Endothelial cell of hepatic sinusoid (primary cell): ENCODE results near the gene FAM168A.

Experiments used
- in situ Hi-C: cut with HindIII; loops from 2 replicates; pipeline ENCODE4 v1.10.0; 2017; ENCODE audit warnings: low sequenced_read_pairs

The FAM168A gene

DNA sequence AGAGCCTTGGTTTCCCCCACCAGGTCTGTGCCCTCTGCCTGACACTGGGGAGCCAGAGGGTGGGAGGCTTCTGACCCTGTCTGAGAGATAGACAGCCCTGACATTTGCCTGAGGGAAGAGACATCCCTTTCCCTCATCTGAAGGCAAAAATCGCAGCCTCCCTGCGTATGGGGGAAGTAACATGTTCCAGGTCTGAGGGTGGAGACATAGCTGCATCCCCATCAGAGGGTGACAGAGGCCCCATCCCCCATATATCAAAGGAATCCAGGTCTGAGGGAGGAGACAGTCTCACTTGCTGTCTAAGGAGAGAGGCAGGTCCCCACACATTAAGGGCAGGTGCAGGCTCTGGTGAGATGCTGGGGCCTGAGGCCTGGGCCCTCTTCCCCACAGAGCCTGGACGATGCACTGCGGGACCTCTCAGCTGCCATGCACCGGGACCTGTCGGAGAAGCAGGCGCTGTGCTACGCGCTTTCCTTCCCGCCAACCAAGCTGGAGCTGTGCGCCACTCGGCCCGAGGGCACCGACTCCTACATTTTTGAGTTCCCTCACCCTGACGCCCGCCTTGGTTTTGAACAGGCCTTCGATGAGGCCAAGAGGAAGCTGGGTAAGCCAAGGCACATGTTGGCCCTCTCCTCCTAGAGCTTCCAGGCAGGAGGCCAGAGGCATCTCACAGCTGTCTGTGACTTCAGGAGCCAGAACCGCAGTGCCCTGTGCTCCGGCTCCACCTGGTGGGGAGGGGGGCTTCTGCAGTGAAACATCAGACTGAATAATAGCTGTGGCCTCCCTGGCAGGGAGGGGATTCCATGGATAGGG lies 237.8 kb downstream of the FAM168A start:
- in situ Hi-C loops = no loop called here

DNA sequence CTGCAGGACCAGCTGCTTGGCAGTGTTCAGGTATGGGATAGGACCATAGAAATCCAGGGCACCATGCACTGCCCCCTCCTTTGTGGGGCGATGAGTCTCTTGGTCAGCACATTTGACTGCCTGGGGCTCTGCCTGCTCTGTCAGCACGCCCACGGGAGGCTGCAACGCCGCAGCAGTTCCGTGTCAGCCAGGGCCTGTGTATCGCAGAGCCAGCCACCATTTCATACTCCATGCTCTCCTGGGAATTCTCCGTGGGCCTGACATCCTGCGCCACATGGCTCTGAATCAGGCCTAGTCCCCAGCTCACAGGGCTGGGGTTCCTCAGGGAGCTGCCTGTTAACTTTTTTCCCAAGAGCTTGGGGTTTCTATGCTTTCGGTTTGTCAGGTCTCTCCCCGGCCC lies 238.6 kb downstream of the FAM168A start:
- in situ Hi-C loops = no loop called here

DNA sequence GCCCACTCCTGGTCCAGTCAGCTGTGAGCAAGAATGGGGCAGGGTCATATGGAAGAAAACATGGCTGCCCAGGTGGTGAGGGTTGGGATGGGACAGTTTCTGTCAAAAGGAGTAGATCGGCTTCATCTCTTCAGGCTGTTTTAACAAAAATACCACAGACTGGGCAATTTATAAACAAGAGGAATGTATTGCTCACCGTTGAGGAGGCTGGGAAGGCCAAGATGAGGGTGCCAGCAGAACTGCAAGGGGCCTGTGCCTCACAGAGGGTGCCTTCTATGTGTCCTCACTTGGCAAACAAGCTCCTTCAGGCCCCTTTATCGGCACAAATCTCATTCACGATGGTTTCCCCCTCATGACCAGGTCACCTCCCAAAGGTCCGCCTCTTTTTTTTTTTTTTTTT lies 239.8 kb downstream of the FAM168A start:
- in situ Hi-C loops = no loop called here

GRCh38 chr11:73356979-73357860 lies 240.7 kb downstream of the FAM168A start:
- in situ Hi-C loops = no loop called here

- in situ Hi-C loops = no loop called here
These were observed 242.8 kb downstream of the FAM168A start for GRCh38 chr11:73355109-73355508.

DNA sequence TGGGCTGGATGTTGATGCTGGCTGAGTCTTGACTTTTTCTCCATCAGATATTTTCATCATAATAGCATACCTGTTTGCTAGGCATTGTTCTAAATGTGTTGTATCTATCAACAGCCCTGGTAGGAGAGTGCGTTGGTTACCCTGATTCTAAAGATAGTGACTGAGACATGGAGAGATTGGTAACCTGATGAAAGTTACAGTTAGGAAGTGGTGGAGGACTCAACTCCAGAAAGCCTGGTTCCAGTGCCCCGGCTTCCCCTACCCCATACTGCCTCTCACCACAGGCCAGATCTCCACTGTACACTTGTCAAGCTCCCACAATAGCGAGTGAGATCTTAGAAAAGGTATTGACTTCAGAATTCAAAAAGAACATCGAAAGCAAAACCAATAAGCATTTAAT lies 244.5 kb downstream of the FAM168A start:
- in situ Hi-C loops = no loop called here

DNA sequence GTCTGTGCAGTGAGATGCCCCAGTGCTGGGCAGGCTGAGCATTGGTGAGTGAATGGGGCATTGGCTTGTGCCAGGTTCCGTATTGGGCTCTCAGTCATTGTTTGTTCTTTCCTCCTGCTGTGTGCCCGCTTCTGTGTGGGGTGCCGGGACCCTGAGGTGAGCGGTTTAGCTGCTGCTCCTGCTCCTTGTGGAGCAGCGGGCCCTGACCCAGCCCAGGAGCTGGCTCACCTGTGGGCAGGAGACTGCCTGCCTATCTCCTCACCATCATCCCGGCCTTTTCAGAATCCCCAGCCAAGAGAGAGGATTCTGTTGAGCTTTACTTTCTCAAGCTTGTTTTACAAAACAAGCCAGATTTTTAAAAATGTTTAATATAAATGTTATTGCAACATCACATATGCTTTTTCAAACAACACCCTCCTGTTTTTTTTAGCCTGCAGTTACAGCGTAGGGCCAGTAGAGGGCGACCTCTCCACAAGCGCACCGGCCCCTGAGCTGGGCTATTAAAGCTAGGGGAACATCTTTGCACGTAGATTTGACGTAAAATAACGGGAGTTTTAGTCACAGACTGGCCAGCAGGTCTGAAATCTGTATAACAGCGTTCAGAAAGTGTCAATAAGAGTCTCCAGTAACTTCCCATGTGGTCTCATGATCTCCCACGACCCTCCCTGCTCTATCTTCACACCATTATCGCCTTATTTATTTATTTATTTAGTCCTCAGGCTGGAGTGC lies 246.8 kb downstream of the FAM168A start:
- in situ Hi-C loops = no loop called here
